GM23338 (cell line): ENCODE data around the gene BRI3. TPM values are rescaled to one million over a fixed set of nuclear protein-coding genes. Genes with fewer than 3 reads are reported as not detected.

Experiments
- ATAC-seq: fragments of 200-7000 bp; cut with Tn5 transposase; 3 replicates; pipeline ENCODE4 v1.9.1; 2020
- DNase-seq: peaks from one replicate; pipeline ENCODE4 v3.0.0-alpha.2; 2015; ENCODE audit warnings: low spot score
- H2AFZ ChIP-seq: fragments of 200-600 bp; sonication (generic); 2 replicates; pipeline ENCODE4 v1.8.0; 2016; ENCODE audit warnings: antibody characterized with exemption, mild to moderate bottlenecking, moderate library complexity
- H3F3A ChIP-seq: fragments of 200-600 bp; sonication (generic); replicated peaks from 2 replicates; pipeline ENCODE4 v1.8.0; 2017; ENCODE audit warnings: antibody characterized with exemption, mixed run types, low read depth
- H3K27ac ChIP-seq: fragments of 200-600 bp; sonication (generic); 2 replicates; pipeline ENCODE4 v1.6.1; 2016; ENCODE audit warnings: low read depth
- H3K27me3 ChIP-seq: fragments of 200-600 bp; sonication (generic); 2 replicates; pipeline ENCODE4 v1.8.0; 2016; ENCODE audit warnings: mild to moderate bottlenecking, mixed run types, moderate library complexity; ENCODE audit not compliant: insufficient read depth
- H3K36me3 ChIP-seq: fragments of 200-600 bp; sonication (generic); 2 replicates; pipeline ENCODE4 v1.8.0; 2016; ENCODE audit warnings: mild to moderate bottlenecking; ENCODE audit not compliant: insufficient read depth
- H3K4me1 ChIP-seq: fragments of 200-600 bp; sonication (generic); 2 replicates; pipeline ENCODE4 v1.8.0; 2016; ENCODE audit warnings: mild to moderate bottlenecking, moderate library complexity; ENCODE audit not compliant: insufficient read depth
- H3K4me2 ChIP-seq: fragments of 200-600 bp; sonication (generic); 2 replicates; pipeline ENCODE4 v1.7.1; 2017; ENCODE audit warnings: mixed run types
- H3K4me3 ChIP-seq: fragments of 200-600 bp; sonication (generic); 2 replicates; pipeline ENCODE4 v1.6.1; 2016; ENCODE audit warnings: mixed run types
- H3K79me2 ChIP-seq: fragments of 200-600 bp; sonication (generic); replicated peaks from 2 replicates; pipeline ENCODE4 v1.8.0; 2017; ENCODE audit warnings: mild to moderate bottlenecking; ENCODE audit not compliant: insufficient read depth
- H3K9me2 ChIP-seq: fragments of 200-600 bp; sonication (generic); 2 replicates; pipeline ENCODE4 v1.8.0; 2017; ENCODE audit not compliant: insufficient read depth
- H4K20me1 ChIP-seq: fragments of 200-600 bp; sonication (generic); replicated peaks from 2 replicates; pipeline ENCODE4 v1.8.0; 2017; ENCODE audit warnings: mild to moderate bottlenecking; ENCODE audit not compliant: insufficient read depth
- H3K27ac Mint-ChIP-seq: 2 replicates; pipeline ENCODE4 v1.8.0; 2020; ENCODE audit warnings: inconsistent platforms, mild to moderate bottlenecking, moderate library complexity, mixed read lengths
- H3K27me3 Mint-ChIP-seq: 3 replicates; pipeline ENCODE4 v1.8.0; 2022; ENCODE audit warnings: low read depth, mild to moderate bottlenecking, moderate library complexity, mixed read lengths, inconsistent platforms; ENCODE audit not compliant: insufficient read depth, poor library complexity
- H3K36me3 Mint-ChIP-seq: 3 replicates; pipeline ENCODE4 v1.8.0; 2021; ENCODE audit warnings: low read depth, mild to moderate bottlenecking, inconsistent platforms, moderate library complexity, mixed read lengths
- H3K4me1 Mint-ChIP-seq: 3 replicates; pipeline ENCODE4 v1.8.0; 2020; ENCODE audit warnings: mild to moderate bottlenecking, inconsistent platforms, mixed read lengths
- H3K4me3 Mint-ChIP-seq: 3 replicates; pipeline ENCODE4 v1.8.0; 2021; ENCODE audit warnings: moderate library complexity, mild to moderate bottlenecking, inconsistent platforms, mixed read lengths
- H3K9me3 Mint-ChIP-seq: 3 replicates; pipeline ENCODE4 v1.8.0; 2020; ENCODE audit warnings: moderate library complexity, mild to moderate bottlenecking, inconsistent platforms, mixed read lengths
- EZH2phosphoT487 ChIP-seq: fragments of 200-600 bp; sonication (generic); IDR thresholded peaks from one replicate; pipeline ENCODE4 v1.8.1; 2018; ENCODE audit warnings: antibody characterized with exemption; ENCODE audit not compliant: unreplicated experiment
- JUNB ChIP-seq: IDR thresholded peaks from one replicate; pipeline ENCODE4 v1.6.1; 2016; ENCODE audit warnings: antibody characterized with exemption; ENCODE audit not compliant: unreplicated experiment
- NANOG ChIP-seq: IDR thresholded peaks from 2 replicates; pipeline ENCODE4 v1.6.1; 2016; ENCODE audit warnings: antibody characterized with exemption, borderline replicate concordance
- REST ChIP-seq: IDR thresholded peaks from one replicate; pipeline ENCODE4 v1.6.1; 2018; ENCODE audit warnings: antibody characterized with exemption; ENCODE audit not compliant: unreplicated experiment
- STAT1 ChIP-seq: IDR thresholded peaks from one replicate; pipeline ENCODE4 v1.6.1; 2016; ENCODE audit warnings: antibody characterized with exemption; ENCODE audit not compliant: unreplicated experiment
- ZNF331 ChIP-seq: fragments of 250-450 bp; sonication (Bioruptor Pico); IDR thresholded peaks from 2 replicates; pipeline ENCODE4 v1.5.0; 2020; ENCODE audit warnings: low read depth, mild to moderate bottlenecking, moderate library complexity
- ZNF462 ChIP-seq: fragments of 250-450 bp; sonication (Bioruptor Pico); IDR thresholded peaks from 2 replicates; pipeline ENCODE4 v1.5.0; 2020; ENCODE audit warnings: mild to moderate bottlenecking, moderate library complexity
- polyA plus RNA-seq: library from polyadenylated mRNA; unstranded; fragments of >200 nt; fragmentation: Nextera tagmentation; extraction: Ambion mirVana; gene quantifications from 2 replicates; pipeline ENCODE4 v1.2.1, GENCODE V29; 2016
- total RNA-seq: library from RNA; depleted of rRNA; stranded (reverse); fragments of >200 nt; shearing (Covaris generic); gene quantifications from 2 replicates; pipeline ENCODE4 v1.2.3, GENCODE V29; 2014

The BRI3 gene
- total and polyA plus RNA-seq, 2 experiments from 2014 or later = 21.7 to 66.1 TPM

DNA sequence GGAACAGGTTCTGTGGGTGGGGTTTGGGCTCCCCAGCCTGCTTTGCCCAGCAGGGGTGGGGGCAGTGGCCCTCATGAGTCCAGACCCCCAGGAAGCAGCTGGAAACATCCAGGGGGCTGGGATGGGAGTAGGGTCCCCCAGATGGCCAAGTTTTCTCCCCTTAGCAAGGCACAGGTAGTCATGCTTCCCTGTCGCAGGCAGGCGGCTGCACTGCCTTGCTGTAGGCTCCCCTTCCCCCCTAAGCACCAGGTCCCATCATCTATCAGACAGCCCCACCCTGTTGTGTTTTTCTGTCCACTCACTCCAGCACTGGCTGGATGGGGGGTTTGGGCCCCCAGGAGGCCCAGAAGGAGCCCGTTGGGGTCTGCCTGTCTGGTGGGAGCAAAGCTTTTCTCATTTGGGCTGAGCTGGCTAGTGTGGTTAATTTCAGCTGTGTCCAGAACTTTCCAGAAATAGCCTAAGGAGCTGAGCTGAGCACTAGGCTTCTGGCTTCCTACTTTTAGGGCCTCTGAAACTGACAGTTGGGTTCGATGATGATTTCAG is 7.9 kb downstream of the BRI3 start:
- Mint-ChIP-seq H3K9me3 (no peaks in the 10 kb centered on the region), H3K27me3 (peaks cover 7% of the 10 kb centered on the region), H3K4me3 (no peak overlapping the region), H3K36me3 (peaks cover 31% of the 10 kb centered on the region), H3K4me1 (peaks cover 33% of the 10 kb centered on the region), H3K27ac (peak overlapping the region; percentile 62)
- 0 out of 2 replicates have a peak overlapping the region, but pooled peaks have one; percentile 39 for H3K27ac ChIP-seq
- no peak overlapping the region for H2AFZ ChIP-seq
- H3K27me3 ChIP-seq = no peaks in the 10 kb centered on the region
- ATAC-seq (no peak), DNase-seq (no peak)
- H3F3A ChIP-seq = peaks cover 4% of the 10 kb centered on the region; the same call in 1 of the 2 replicates
- TF ChIP-seq JUNB (no peak), ZNF462 (CRISPR knock-in tag) (no peak), ZNF331 (no peak), STAT1 (no peak), REST (no peak), NANOG (no peak), EZH2phosphoT487 (no peak)
- peaks cover 32% of the 10 kb centered on the region for H4K20me1 ChIP-seq
- 0 out of 2 replicates have a peak, but pooled peaks cover 13% of the 10 kb centered on the region for H3K36me3 ChIP-seq
- H3K9me2 ChIP-seq = no peaks in the 10 kb centered on the region
- no peak overlapping the region for H3K4me3 ChIP-seq
- peaks cover 51% of the 10 kb centered on the region for H3K79me2 ChIP-seq
- H3K4me1 ChIP-seq = peaks cover 23% of the 10 kb centered on the region
- no peak overlapping the region for H3K4me2 ChIP-seq
